ENCODE results near the gene ZBTB8OS.
"Not testable (repeated sequence)": the region's sequence is repeated elsewhere in the genome, so short reads cannot be mapped to it uniquely, and the experiment has no call there.

The ZBTB8OS gene

DNA sequence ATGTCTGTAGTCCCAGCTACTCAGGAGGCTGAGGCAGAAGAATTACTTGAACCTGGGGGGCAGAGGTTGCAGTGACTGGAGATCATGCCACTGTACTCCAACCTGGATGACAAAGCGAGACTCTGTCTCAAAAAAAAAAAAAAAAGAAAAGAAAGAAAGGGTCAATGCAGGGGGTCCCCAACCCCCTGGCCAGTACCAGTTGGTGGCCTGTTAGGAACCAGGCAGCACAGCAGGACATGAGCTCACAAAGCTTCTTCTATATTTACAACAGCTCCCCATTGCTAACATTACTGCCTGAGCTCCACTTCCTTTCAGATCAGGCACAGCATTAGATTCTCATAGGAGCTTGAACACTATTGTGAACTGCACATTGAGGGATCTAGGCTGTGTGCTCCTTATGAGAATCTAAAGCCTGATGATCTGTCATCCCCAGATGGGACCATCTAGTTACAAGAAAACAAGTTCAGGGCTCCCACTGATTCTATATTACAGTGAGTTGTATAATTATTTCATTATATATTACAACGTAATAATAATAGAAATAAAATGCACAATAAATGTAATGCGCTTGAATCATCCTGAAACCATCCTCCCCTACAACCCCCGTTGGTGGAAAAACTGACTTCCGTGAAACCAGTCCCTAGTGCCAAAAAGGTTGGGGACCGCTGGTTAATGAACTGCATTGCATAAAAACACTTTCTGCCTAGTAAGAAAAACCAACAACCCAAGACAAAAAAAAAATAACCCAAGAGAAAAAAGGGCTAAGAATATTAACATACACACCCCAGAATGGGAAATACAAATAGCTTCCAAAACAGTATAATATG, 2.8 kb downstream of the ZBTB8OS start:
- DNase-seq: peak; percentile 5

GRCh38 chr1:32644426-32644825, 5.9 kb downstream of the ZBTB8OS start:
- DNase-seq: no peak

DNA sequence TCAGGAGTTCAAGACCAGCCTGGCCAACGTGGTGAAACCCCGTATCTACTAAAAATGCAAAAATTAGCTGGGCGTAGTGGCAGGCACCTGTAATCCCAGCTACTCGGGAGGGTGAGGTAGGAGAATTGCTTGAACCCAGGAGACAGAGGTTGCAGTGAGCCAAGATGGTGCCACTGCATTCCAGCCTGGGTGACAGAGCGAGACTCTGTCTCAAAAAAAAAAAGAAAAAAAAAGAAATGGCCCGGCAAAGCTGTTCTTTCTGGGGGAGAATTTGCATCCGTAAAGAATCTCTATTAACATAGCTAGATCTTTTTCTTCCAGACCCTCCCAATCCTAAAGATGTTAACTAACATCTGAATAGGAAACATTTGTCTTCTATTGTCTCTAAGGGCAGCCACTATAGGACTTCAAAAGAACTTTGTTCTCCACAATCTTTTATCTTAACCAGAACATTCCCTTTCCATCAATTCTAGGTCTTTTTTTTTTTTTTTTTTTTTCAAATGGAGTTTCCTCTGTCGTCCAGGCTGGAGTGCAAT, 8.0 kb downstream of the ZBTB8OS start:
- not testable (repeated sequence) for DNase-seq

- no peak for DNase-seq
Measured at GRCh38 chr1:32639489-32640075, 10.8 kb downstream of the ZBTB8OS start.

GRCh38 chr1:32636914-32637645, 13.3 kb downstream of the ZBTB8OS start:
- DNase-seq: no peak

- DNase-seq: no peak
Measured at GRCh38 chr1:32635508-32636277, 14.7 kb downstream of the ZBTB8OS start.

- DNase-seq: no peak
Measured at GRCh38 chr1:32632829-32633228, 17.5 kb downstream of the ZBTB8OS start.

DNA sequence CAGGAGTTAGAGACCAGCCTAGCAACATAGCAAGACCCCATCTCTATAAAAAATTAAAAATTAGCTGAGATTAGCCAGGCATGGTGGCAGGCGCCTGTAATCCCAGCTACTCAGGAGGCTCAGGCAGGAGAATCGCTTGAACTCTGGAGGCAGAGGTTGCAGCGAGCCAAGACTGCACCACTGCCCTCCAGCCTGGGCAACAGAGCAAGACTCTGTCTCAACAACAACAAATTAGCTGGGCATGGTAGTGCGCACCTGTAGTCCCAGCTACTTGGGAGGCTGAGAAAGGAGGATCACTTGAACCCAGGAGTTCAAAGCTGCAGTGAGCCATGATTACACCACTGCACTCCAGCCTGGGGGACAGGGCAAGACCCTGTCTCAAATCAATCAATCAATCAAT, 20.2 kb downstream of the ZBTB8OS start:
- DNase-seq: not testable (repeated sequence)

DNA sequence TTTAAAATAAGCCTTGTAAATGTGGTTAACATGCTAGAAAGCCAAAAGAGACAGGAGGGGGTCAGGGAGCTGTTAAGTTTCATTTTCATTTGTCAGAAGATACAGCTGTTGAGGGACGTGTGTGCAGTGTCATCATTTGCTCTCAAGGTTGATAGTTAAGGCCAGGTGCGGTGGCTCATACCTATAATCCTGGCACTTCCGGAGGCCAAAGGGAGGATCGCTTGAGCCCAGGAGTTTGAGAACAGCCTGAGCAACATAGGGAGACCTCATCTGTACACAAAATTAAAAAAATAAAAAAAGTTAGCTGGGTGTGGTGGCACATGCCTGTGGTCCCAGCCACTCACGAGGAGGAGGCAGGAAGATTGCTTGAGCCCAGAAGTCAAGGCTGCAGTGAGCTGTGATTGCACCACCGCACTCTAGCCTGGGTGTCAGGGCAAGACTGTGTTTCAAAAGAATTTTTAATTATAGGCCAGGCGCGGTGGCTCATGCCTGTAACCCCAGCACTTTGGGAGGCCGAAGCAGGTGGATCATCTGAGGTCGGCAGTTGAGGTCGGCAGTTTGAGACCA, 22.7 kb downstream of the ZBTB8OS start:
- no peak for DNase-seq

DNA sequence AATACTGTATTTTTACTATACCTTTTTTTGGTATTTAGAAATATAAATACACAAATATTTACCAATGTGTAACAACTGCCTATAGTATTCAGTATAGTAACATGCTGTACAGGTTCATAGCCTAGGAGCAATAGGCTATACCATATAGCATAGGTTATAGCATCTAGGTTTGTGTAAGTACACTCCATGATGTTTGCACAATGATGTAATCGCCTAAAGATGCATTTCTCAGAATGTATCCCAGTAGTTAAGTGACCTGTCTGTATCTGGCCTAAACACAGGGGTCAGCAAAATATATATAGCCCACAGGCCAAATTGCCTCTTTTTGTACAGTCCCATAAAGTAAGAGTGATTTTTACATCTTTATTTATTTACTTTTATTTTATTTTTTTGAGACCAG, 24.2 kb downstream of the ZBTB8OS start:
- DNase-seq: no peak

GRCh38 chr1:32623775-32624174, 26.6 kb downstream of the ZBTB8OS start:
- no peak for DNase-seq

DNA sequence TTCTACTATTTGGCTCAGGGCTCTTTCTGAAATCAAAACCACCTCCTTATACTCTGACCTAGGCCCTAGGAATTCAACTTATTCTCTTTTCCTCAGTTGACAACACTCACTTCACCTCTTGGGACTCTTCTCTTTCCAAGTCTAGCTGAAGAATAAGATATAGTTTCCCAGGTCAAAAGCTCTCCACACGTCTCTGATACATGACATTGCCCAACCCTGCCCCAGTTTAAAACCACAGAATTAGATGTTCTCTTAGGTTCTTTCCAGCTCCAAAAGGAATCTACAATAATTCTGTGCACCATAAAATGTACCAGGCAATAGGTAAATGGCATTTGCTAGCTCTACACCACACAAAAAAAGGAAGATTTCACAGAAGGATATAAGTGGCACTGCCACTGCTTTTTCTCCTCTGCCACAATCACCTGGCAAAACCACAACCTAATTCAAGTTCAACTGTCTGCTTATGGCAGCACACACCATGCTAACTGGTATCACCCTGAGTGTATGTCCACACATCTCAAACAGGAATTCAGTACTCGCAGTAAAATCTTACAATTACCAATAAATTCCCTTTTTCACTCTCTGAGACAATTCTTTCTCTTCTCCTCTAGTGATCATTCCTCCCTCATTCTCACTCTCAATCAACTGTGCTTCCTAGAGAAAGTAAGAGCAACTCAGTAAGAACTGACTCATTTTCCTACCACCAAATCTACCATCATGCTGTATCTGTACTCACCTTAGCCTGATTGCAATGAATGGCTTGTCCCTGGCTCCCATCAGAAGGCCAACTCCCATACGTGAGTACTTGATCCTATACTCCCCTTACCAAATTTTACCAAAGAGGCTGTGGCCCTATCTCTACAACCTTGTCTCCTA, 27.3 kb downstream of the ZBTB8OS start:
- peak; percentile 10 for DNase-seq

GRCh38 chr1:32622205-32622604, 28.1 kb downstream of the ZBTB8OS start:
- no peak for DNase-seq

- no peak for DNase-seq
Measured at GRCh38 chr1:32619701-32620485, 30.5 kb downstream of the ZBTB8OS start.

GRCh38 chr1:32618673-32619221, 31.6 kb downstream of the ZBTB8OS start:
- no peak for DNase-seq

- DNase-seq: no peak
Measured at GRCh38 chr1:32613472-32613871, 36.9 kb downstream of the ZBTB8OS start.

DNA sequence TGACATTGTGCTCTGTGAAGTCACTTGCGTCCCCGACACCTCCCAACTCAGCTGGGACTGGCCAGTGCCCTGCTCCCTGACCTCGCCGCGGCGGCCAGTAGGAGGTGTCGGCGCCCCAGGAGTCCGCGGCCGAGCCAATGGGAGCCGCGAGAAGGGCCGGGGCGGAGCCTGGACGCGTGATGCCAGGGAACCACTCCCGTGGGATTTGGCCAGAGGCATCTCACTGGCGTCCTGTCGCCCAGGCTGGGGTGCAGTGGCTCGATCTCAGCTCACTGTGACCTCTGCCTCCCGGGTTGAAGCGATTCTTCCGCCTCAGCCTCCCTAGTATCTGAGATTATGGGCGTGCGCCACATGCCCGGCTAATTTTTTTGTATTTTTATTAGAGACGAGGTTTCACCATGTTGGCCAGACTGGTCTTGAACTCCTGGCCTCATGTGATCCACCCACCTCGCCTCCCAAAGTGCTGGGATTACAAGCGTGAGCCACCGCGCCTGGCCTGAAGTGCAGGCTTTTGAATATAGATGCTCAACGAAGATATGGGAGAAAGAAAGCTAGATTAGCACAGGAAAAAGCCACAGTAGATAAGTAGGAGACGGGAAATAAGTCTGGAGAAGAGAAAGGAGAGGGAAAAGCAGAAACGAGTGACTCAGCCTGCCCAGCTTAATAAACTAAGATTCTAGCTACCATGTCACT, 38.0 kb downstream of the ZBTB8OS start:
- DNase-seq: no peak

DNA sequence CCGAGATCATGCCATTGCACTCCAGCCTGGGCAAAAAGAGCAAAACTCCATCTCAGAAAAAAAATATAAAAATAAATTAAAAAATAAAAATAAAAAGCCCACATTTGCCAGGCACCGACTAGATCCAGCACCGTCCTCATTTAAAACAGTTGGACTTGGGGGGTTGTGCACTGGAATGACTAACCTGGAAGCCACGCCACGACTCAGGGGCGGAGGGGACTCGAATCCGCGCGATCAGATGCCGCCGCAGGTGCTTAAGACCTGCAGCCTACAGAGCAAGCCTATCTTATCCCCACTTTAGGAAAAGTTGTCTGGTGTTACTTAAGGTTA, 38.5 kb downstream of the ZBTB8OS start:
- DNase-seq: no peak

GRCh38 chr1:32609180-32609579, 41.2 kb downstream of the ZBTB8OS start:
- no peak for DNase-seq

Measured in GF-D8 (cell line).